H9 (cell line): ENCODE results near the gene RPL18. TPM values are rescaled to one million over a fixed set of nuclear protein-coding genes. Genes with fewer than 3 reads are reported as not detected.

ENCODE experiments used
- DNase-seq: peaks from one replicate; pipeline ENCODE4 v3.0.0-alpha.2; 2017
- H2AFZ ChIP-seq: one replicate; pipeline ENCODE4 v1.6.1; 2013; ENCODE audit warnings: mild to moderate bottlenecking, low read length, control low read depth, moderate library complexity
- H2AK5ac ChIP-seq: 2 replicates; pipeline ENCODE4 v1.6.1; 2013; ENCODE audit warnings: low read length, control low read depth, mixed read lengths; ENCODE audit not compliant: insufficient read length
- H2BK120ac ChIP-seq: one replicate; pipeline ENCODE4 v1.6.1; 2013; ENCODE audit warnings: low read depth, mild to moderate bottlenecking, low read length, control low read depth, inconsistent platforms; ENCODE audit not compliant: poor library complexity, severe bottlenecking
- H2BK12ac ChIP-seq: 2 replicates; pipeline ENCODE4 v1.6.1; 2013; ENCODE audit warnings: low read length, control low read depth, mixed read lengths, low read depth; ENCODE audit not compliant: insufficient read length
- H2BK15ac ChIP-seq: 2 replicates; pipeline ENCODE4 v1.6.1; 2013; ENCODE audit warnings: low read depth, low read length, control low read depth
- H2BK20ac ChIP-seq: one replicate; pipeline ENCODE4 v1.6.1; 2013; ENCODE audit warnings: low read depth, mild to moderate bottlenecking, low read length, control low read depth, inconsistent platforms; ENCODE audit not compliant: poor library complexity, severe bottlenecking
- H2BK5ac ChIP-seq: 2 replicates; pipeline ENCODE4 v1.6.1; 2013; ENCODE audit warnings: low read length, control low read depth, mixed read lengths; ENCODE audit not compliant: insufficient read length
- H3K14ac ChIP-seq: 2 replicates; pipeline ENCODE4 v1.6.1; 2013; ENCODE audit warnings: low read length, control low read depth; ENCODE audit not compliant: insufficient read depth
- H3K18ac ChIP-seq: 2 replicates; pipeline ENCODE4 v1.6.1; 2013; ENCODE audit warnings: low read depth, mild to moderate bottlenecking, mixed read lengths, low read length, control low read depth; ENCODE audit not compliant: insufficient read length
- H3K23ac ChIP-seq: 2 replicates; pipeline ENCODE4 v1.6.1; 2013; ENCODE audit warnings: low read length, control low read depth, mixed read lengths, low read depth; ENCODE audit not compliant: insufficient read length
- H3K23me2 ChIP-seq: 2 replicates; pipeline ENCODE4 v1.6.1; 2013; ENCODE audit warnings: low read depth, mild to moderate bottlenecking, mixed read lengths, low read length, control low read depth; ENCODE audit not compliant: insufficient read length, poor library complexity, severe bottlenecking
- H3K27ac ChIP-seq: 2 replicates; pipeline ENCODE4 v1.5.1; 2013; ENCODE audit warnings: low read length, control low read depth, mixed read lengths, low read depth; ENCODE audit not compliant: insufficient read length
- H3K27me3 ChIP-seq: 2 replicates; pipeline ENCODE4 v1.6.1; 2013; ENCODE audit warnings: low read length, control low read depth, inconsistent platforms; ENCODE audit not compliant: insufficient read depth
- H3K4ac ChIP-seq: 2 replicates; pipeline ENCODE4 v1.6.1; 2013; ENCODE audit warnings: low read depth, mild to moderate bottlenecking, control low read depth, inconsistent platforms, low read length, moderate library complexity
- H3K4me1 ChIP-seq: 2 replicates; pipeline ENCODE4 v1.6.1; 2013; ENCODE audit warnings: low read length, control low read depth, inconsistent platforms; ENCODE audit not compliant: insufficient read depth
- H3K4me2 ChIP-seq: 2 replicates; pipeline ENCODE4 v1.6.1; 2013; ENCODE audit warnings: low read length, control low read depth, mixed read lengths; ENCODE audit not compliant: insufficient read length, insufficient read depth
- H3K56ac ChIP-seq: 2 replicates; pipeline ENCODE4 v1.6.1; 2013; ENCODE audit warnings: low read depth, mild to moderate bottlenecking, mixed read lengths, low read length, control low read depth; ENCODE audit not compliant: insufficient read length
- H3K79me1 ChIP-seq: 2 replicates; pipeline ENCODE4 v1.6.1; 2013; ENCODE audit warnings: low read depth, mild to moderate bottlenecking, moderate library complexity, low read length, control low read depth, inconsistent platforms; ENCODE audit not compliant: insufficient read depth, poor library complexity, severe bottlenecking
- H3K79me2 ChIP-seq: 2 replicates; pipeline ENCODE4 v1.6.1; 2013; ENCODE audit warnings: low read length, control low read depth, inconsistent platforms; ENCODE audit not compliant: insufficient read depth
- H3K9ac ChIP-seq: 2 replicates; pipeline ENCODE4 v1.6.1; 2013; ENCODE audit warnings: low read length, control low read depth, mixed read lengths; ENCODE audit not compliant: insufficient read length; ENCODE audit errors: extremely low read depth
- H3K9me3 ChIP-seq: one replicate; pipeline ENCODE4 v1.6.1; 2013; ENCODE audit warnings: low read depth, low read length, inconsistent platforms; ENCODE audit not compliant: control insufficient read depth
- H3T11ph ChIP-seq: one replicate; pipeline ENCODE4 v1.6.1; 2013; ENCODE audit warnings: mild to moderate bottlenecking, low read length, control low read depth, inconsistent platforms
- H4K20me1 ChIP-seq: one replicate; pipeline ENCODE4 v1.6.1; 2013; ENCODE audit not compliant: control insufficient read depth, insufficient read length, insufficient read depth
- H4K5ac ChIP-seq: 2 replicates; pipeline ENCODE4 v1.6.1; 2013; ENCODE audit warnings: low read depth, mild to moderate bottlenecking, mixed read lengths, low read length, control low read depth; ENCODE audit not compliant: insufficient read length
- H4K8ac ChIP-seq: replicated peaks from 2 replicates; pipeline ENCODE4 v1.6.1; 2013; ENCODE audit warnings: low read length, control low read depth, mixed read lengths, low read depth; ENCODE audit not compliant: insufficient read length
- H4K91ac ChIP-seq: 2 replicates; pipeline ENCODE4 v1.6.1; 2013; ENCODE audit warnings: low read depth, mild to moderate bottlenecking, moderate library complexity, mixed read lengths, low read length, control low read depth; ENCODE audit not compliant: insufficient read length
- H3K27ac Mint-ChIP-seq, 3 experiments: 2 replicates in 2 of 3; 3 replicates in 1 of 3; pipeline ENCODE4 v1.8.0; 2020 to 2021; ENCODE audit warnings: mixed read lengths in 3 of 3, mild to moderate bottlenecking in 1 of 3, moderate library complexity in 1 of 3
- H3K27me3 Mint-ChIP-seq: 2 replicates; pipeline ENCODE4 v1.8.0; 2021; ENCODE audit warnings: low read depth, mild to moderate bottlenecking, moderate library complexity, mixed read lengths
- H3K36me3 Mint-ChIP-seq, 3 experiments: 2 replicates in 2 of 3; 3 replicates in 1 of 3; pipeline ENCODE4 v1.8.0; 2020 to 2021; ENCODE audit warnings: low read depth in 3 of 3, mixed read lengths in 3 of 3; ENCODE audit not compliant: insufficient read depth in 1 of 3
- H3K4me1 Mint-ChIP-seq, 2 experiments: 2 replicates each; pipeline ENCODE4 v1.8.0; 2020; ENCODE audit warnings: mixed read lengths in 2 of 2
- H3K4me3 Mint-ChIP-seq, 2 experiments: 2 replicates in 1 of 2; 3 replicates in 1 of 2; pipeline ENCODE4 v1.8.0; 2020 to 2021; ENCODE audit warnings: mild to moderate bottlenecking in 2 of 2, mixed read lengths in 2 of 2, moderate library complexity in 1 of 2
- H3K9me3 Mint-ChIP-seq, 2 experiments: 2 replicates in 1 of 2; 3 replicates in 1 of 2; pipeline ENCODE4 v1.8.0; 2020; ENCODE audit warnings: mild to moderate bottlenecking in 2 of 2, mixed read lengths in 2 of 2, moderate library complexity in 1 of 2
- WGBS: extraction: QIAGEN DNeasy Blood & Tissue Kit; methylation state at CpG from one replicate; pipeline ENCODE4 v1.1.7; 2013; ENCODE audit warnings: missing lambda C conversion rate, low lambda C conversion rate, mixed read lengths; ENCODE audit not compliant: insufficient read length; ENCODE audit errors: extremely low coverage; 5-methylcytosine and 5-hydroxymethylcytosine counted together
- total RNA-seq: library from RNA; stranded (reverse); gene quantifications from 2 replicates; pipeline ENCODE4 v1.2.1, GENCODE V29; 2021
- TF ChIP-seq, protein P1 (sequence below): fragments of 200-600 bp; sonication (generic); conservative IDR thresholded peaks from 3 replicates; pipeline ENCODE4 v1.8.0; 2021; ENCODE audit warnings: antibody characterized with exemption, mild to moderate bottlenecking

RPL18 gene
- total RNA-seq, 1 experiment from 2014 or later, result 1,855 TPM

DNA sequence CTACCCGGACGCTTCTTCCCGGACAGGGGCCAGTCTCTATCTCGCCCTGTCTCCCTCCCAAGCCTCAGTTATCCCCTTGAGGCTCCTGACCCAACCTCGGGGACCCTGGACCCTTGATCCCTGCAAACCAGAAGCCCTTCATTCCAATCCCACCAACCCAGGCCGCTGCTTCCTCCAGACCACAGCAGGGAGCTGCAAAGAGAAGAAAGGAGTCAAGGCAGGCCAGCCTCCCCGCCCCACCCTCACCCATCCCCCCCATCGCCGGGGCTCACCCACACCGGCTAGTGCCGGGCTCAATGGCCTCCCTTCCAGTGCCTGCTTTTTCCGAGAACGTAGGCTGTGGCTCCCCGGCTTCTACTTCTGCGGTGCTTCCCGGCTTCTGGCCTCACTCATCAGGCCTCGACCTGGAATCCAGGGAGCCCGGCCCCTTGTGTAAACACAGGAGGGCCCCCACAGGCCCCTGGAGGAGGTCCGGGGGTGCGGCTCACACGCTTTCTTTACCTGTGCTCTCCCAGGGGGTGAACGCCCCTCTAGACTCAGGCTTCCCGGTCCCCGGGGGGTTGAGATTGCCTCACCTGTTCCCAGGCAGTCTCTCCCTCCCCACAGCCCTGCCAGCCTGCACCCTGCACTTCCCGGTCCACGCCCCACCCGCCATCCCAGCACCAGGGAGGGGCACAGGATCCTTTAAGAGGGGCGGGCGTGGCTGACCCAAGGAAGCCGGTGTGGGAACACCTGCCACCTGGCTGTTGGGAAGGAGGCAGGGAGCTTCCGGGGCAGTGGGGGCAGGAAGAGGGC lies 4.3 kb downstream of the RPL18 start, which contains the start of gene FAM83E:
Gene FAM83E, minus strand, starts transcription at position 641 of the 795 bp plus-strand sequence. CDS start 1,704 bp downstream, outside the sequence.
- Histone ChIP-seq H3K23ac (no peak within 1 kb of the TSS), H4K91ac (no peak within 1 kb of the TSS), H2AK5ac (no peak within 1 kb of the TSS), H3K56ac (no peak within 1 kb of the TSS), H3K4ac (no peak within 1 kb of the TSS), H3K9me3 (no peaks in the 10 kb centered on the region), H2BK20ac (no peak within 1 kb of the TSS), H2BK12ac (no peak within 1 kb of the TSS), H3K9ac (peak within 1 kb of the TSS; percentile 5), H3K27ac (peak within 1 kb of the TSS; percentile 47), H3K4me2 (peak within 1 kb of the TSS; percentile 21), H3K4me1 (peaks cover 3% of the 10 kb centered on the region; the same call in 1 of the 2 replicates), H3K79me2 (peaks cover 18% of the 10 kb centered on the region), H3T11ph (no peak within 1 kb of the TSS), H2BK120ac (no peak within 1 kb of the TSS), H4K5ac (no peak within 1 kb of the TSS), H2BK15ac (no peak within 1 kb of the TSS), H3K27me3 (no peaks in the 10 kb centered on the region), H4K8ac (no peak within 1 kb of the TSS), H4K20me1 (no peaks in the 10 kb centered on the region), H3K79me1 (peaks cover 4% of the 10 kb centered on the region), H2BK5ac (no peak within 1 kb of the TSS), H3K14ac (peak within 1 kb of the TSS; percentile 44), H2AFZ (no peak within 1 kb of the TSS), H3K18ac (peak within 1 kb of the TSS; percentile 19), H3K23me2 (peaks cover 8% of the 10 kb centered on the region)
- peaks cover 32 to 48% of the 10 kb centered on the region in 2 experiments for H3K4me1 Mint-ChIP-seq
- no peaks in the 10 kb centered on the region; the same call in 1 of the 2 replicates for H3K27me3 Mint-ChIP-seq
- DNase-seq, result peak; percentile 94
- no peaks in the 10 kb centered on the region; a peak in 1 of 5 replicates for H3K9me3 Mint-ChIP-seq
- peak within 1 kb of the TSS; percentile 42 to 68 for H3K4me3 Mint-ChIP-seq
- peak within 1 kb of the TSS; percentile 96 to 98 (median 97) for H3K27ac Mint-ChIP-seq
- TF ChIP-seq, protein P1, sequence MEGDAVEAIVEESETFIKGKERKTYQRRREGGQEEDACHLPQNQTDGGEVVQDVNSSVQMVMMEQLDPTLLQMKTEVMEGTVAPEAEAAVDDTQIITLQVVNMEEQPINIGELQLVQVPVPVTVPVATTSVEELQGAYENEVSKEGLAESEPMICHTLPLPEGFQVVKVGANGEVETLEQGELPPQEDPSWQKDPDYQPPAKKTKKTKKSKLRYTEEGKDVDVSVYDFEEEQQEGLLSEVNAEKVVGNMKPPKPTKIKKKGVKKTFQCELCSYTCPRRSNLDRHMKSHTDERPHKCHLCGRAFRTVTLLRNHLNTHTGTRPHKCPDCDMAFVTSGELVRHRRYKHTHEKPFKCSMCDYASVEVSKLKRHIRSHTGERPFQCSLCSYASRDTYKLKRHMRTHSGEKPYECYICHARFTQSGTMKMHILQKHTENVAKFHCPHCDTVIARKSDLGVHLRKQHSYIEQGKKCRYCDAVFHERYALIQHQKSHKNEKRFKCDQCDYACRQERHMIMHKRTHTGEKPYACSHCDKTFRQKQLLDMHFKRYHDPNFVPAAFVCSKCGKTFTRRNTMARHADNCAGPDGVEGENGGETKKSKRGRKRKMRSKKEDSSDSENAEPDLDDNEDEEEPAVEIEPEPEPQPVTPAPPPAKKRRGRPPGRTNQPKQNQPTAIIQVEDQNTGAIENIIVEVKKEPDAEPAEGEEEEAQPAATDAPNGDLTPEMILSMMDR, result no peak
- WGBS, result no CpG with 5 or more reads among the region's 31 CpGs
- peaks cover 36 to 56% (median 50%) of the 10 kb centered on the region in 3 experiments for H3K36me3 Mint-ChIP-seq
